ENCODE data around the gene TSPAN16.

DNA sequence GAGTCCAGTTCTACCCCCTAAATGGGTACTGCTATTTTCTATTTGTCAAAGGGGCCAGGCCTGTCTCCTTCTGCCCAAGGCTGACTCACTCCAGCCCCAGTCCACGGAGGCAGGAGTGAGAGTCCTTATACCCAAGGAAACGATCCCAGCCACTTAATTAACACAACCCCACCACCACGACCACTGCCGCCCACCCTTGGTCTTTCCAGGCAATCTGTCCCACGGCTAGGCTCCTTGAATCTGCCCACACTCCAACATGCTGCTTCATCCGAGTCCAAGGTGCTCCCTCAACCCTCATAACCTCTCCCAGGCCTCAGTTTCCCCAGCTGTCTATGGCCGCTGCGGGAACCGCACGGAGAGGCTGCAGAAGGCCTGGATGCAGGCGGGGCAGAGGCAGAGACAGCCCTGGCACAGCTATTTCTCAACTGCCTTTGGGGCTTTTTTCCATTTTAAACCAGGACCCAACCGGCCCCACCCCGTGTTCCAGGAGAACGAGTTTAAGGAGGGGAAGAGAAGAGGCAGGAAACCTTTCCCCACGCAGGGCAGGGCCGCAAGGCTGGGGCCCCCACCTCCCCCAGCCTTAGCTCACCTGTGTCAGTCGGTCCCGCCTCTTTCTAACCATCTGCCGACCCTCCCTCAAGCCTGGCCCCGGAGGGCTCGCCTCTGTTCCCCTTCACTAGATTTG is 42.8 kb downstream of the TSPAN16 start:
- TF ChIP-seq POLR2A (IDR thresholded peaks at IDR 0.05) (no peak), POLR2AphosphoS5 (IDR thresholded peaks at IDR 0.05) (no peak)

Data from spleen (tissue), 3 donors.